Right cardiac atrium (tissue), 5 donors: ENCODE measurements around the gene NDUFS5. TPM values are rescaled to one million over a fixed set of nuclear protein-coding genes. Genes with fewer than 3 reads are reported as not detected.
A peak's percentile ranks its signal among the peaks of the same experiment; 100 is the strongest.
"Not testable (repeated sequence)": the region's sequence is repeated elsewhere in the genome, so short reads cannot be mapped to it uniquely, and the experiment has no call there.

Source experiments
- ATAC-seq, 2 donors: fragments of 200-7000 bp; cut with Tn5 transposase; one replicate each; pipeline versions ENCODE4 v1.8.0 to v1.9.1; 2020; ENCODE audit warnings: moderate library complexity in 2 of 2, mild to moderate bottlenecking in 1 of 2
- DNase-seq, 3 donors: peaks; one replicate each; pipeline ENCODE4 v3.0.0-alpha.2; 2020
- H3K27ac ChIP-seq: one replicate; pipeline ENCODE4 v1.5.1; 2013; ENCODE audit warnings: mild to moderate bottlenecking, low read length, control low read depth, moderate library complexity
- H3K27me3 ChIP-seq: one replicate; pipeline ENCODE4 v1.6.1; 2013; ENCODE audit not compliant: control insufficient read depth, insufficient read depth
- H3K4me1 ChIP-seq: one replicate; pipeline ENCODE4 v1.6.1; 2013; ENCODE audit warnings: low read length; ENCODE audit not compliant: control insufficient read depth, insufficient read depth
- H3K4me3 ChIP-seq: one replicate; pipeline ENCODE4 v1.5.1; 2013; ENCODE audit warnings: low read length, control low read depth
- H3K9me3 ChIP-seq: one replicate; pipeline ENCODE4 v1.6.1; 2013; ENCODE audit warnings: low read length; ENCODE audit not compliant: control insufficient read depth
- WGBS: extraction: QIAGEN DNeasy Blood & Tissue Kit; methylation state at CpG from one replicate; pipeline ENCODE4 v1.1.7; 2013; 5-methylcytosine and 5-hydroxymethylcytosine counted together
- intact Hi-C, 4 donors: fragments of 100-400 bp; cut with DNase I; formaldehyde crosslinking; loops; one replicate each; pipeline versions ENCODE4 v1.11.0 to v1.14.0; 2022 to 2023
- polyA plus RNA-seq: library from polyadenylated mRNA; stranded (reverse); fragments of 200-250 nt; gene quantifications from one replicate; pipeline ENCODE4 v1.2.3, GENCODE V29; 2013
- total RNA-seq, 4 donors: library from RNA; stranded (reverse); fragmentation: NEBNext Ultra II Directional; extraction: Animal tissue kit (Norgen Biotek cat#: 25700); gene quantifications; one replicate each; pipeline ENCODE4 v1.2.1, GENCODE V29; 2021
- donor health status: healthy with polysubstance abuse.
- donor health status: DM: no; HTN: yes; CAD: no.
- donor health status: DM: no; HTN: no; CAD: no.
- donor health status: DM: no; HTN: yes; CAD: no; lungs with severe emphysema.
- donor health status: DM: yes; HTN: yes; CAD: no.

Gene NDUFS5
- total and polyA plus RNA-seq, 5 donors = 466 to 2,285 (median 511) TPM

- no peaks in the 10 kb centered on the region for H3K9me3 ChIP-seq
- intact Hi-C loops = loop anchor here in 2 of 4 donors (10.0 kb wide), 1 partner anchor 128 kb away; no protein-coding TSS in a partner anchor
- 19% methylated on average over 11 of the region's 11 CpGs for WGBS
- no peak for ATAC-seq
- no peak for DNase-seq
- peak overlapping the region; percentile 99 for H3K4me3 ChIP-seq
- peak overlapping the region; percentile 14 for H3K27ac ChIP-seq
- H3K27me3 ChIP-seq = no peaks in the 10 kb centered on the region
- peaks cover 6% of the 10 kb centered on the region for H3K4me1 ChIP-seq
Observed at GRCh38 chr1:38992412-38993111, 33.6 kb upstream of the NDUFS5 start.

GRCh38 chr1:38994196-38994595 lies 32.0 kb upstream of the NDUFS5 start:
- Histone ChIP-seq H3K4me1 (peaks cover 6% of the 10 kb centered on the region), H3K27me3 (no peaks in the 10 kb centered on the region), H3K4me3 (no peak overlapping the region), H3K9me3 (no peaks in the 10 kb centered on the region), H3K27ac (no peak overlapping the region)
- 81% methylated on average over 5 of the region's 5 CpGs for WGBS
- DNase-seq = no peak
- intact Hi-C loops = loop anchor here in 2 of 4 donors (10.0 kb wide), 1 partner anchor 129 kb away; no protein-coding TSS in a partner anchor
- ATAC-seq = no peak

- WGBS = 58% methylated on average over 4 of the region's 4 CpGs
- ATAC-seq (no peak), DNase-seq (no peak)
- no peak overlapping the region for H3K4me3 ChIP-seq
- no peaks in the 10 kb centered on the region for H3K27me3 ChIP-seq
- peaks cover 6% of the 10 kb centered on the region for H3K4me1 ChIP-seq
- intact Hi-C loops = loop anchor here in 2 of 4 donors (10.0 kb wide), 1 partner anchor 132 kb away; no protein-coding TSS in a partner anchor
- no peak overlapping the region for H3K27ac ChIP-seq
- H3K9me3 ChIP-seq = no peaks in the 10 kb centered on the region
Observed at GRCh38 chr1:38997034-38997900, 28.9 kb upstream of the NDUFS5 start.

GRCh38 chr1:38997901-38998190 lies 28.3 kb upstream of the NDUFS5 start:
- peaks cover 4% of the 10 kb centered on the region for H3K4me1 ChIP-seq
- WGBS = 34% methylated on average over 3 of the region's 3 CpGs
- no peak for ATAC-seq
- H3K4me3 ChIP-seq = no peak overlapping the region
- H3K27ac ChIP-seq = no peak overlapping the region
- no peak for DNase-seq
- H3K27me3 ChIP-seq = no peaks in the 10 kb centered on the region
- H3K9me3 ChIP-seq = no peaks in the 10 kb centered on the region
- intact Hi-C loops = loop anchor here in 2 of 4 donors (10.0 kb wide), 1 partner anchor 133 kb away; no protein-coding TSS in a partner anchor

GRCh38 chr1:39001516-39002421 lies 24.4 kb upstream of the NDUFS5 start:
- Histone ChIP-seq H3K27ac (no peak overlapping the region), H3K4me1 (no peaks in the 10 kb centered on the region), H3K9me3 (no peaks in the 10 kb centered on the region), H3K27me3 (no peaks in the 10 kb centered on the region), H3K4me3 (no peak overlapping the region)
- DNase-seq (no peak), ATAC-seq (no peak)
- intact Hi-C loops = no loop called here
- WGBS = 83% methylated on average over 5 of the region's 5 CpGs

GRCh38 chr1:39003281-39003680 lies 22.9 kb upstream of the NDUFS5 start:
- ATAC-seq = no peak
- intact Hi-C loops = no loop called here
- no peaks in the 10 kb centered on the region for H3K9me3 ChIP-seq
- H3K4me3 ChIP-seq = no peak overlapping the region
- no peak for DNase-seq
- no peak overlapping the region for H3K27ac ChIP-seq
- WGBS = 57% methylated on average over 3 of the region's 3 CpGs
- H3K4me1 ChIP-seq = no peaks in the 10 kb centered on the region
- H3K27me3 ChIP-seq = no peaks in the 10 kb centered on the region

GRCh38 chr1:39003794-39004193 lies 22.4 kb upstream of the NDUFS5 start:
- H3K4me1 ChIP-seq = no peaks in the 10 kb centered on the region
- intact Hi-C loops = no loop called here
- no peak for ATAC-seq

GRCh38 chr1:39006287-39006686 lies 19.9 kb upstream of the NDUFS5 start:
- Histone ChIP-seq H3K27ac (no peak overlapping the region), H3K27me3 (no peaks in the 10 kb centered on the region), H3K4me1 (no peaks in the 10 kb centered on the region), H3K9me3 (no peaks in the 10 kb centered on the region), H3K4me3 (no peak overlapping the region)
- 94% methylated on average over 2 of the region's 2 CpGs for WGBS
- no peak for ATAC-seq
- intact Hi-C loops = no loop called here
- DNase-seq = no peak

More at GRCh38 chr1:39003794-39004193, 22.4 kb upstream of the NDUFS5 start:
- H3K27ac ChIP-seq = no peak overlapping the region
- 67% methylated on average over 2 of the region's 2 CpGs for WGBS
- DNase-seq = no peak
- H3K4me3 ChIP-seq = no peak overlapping the region
- no peaks in the 10 kb centered on the region for H3K27me3 ChIP-seq
- H3K9me3 ChIP-seq = no peaks in the 10 kb centered on the region

GRCh38 chr1:39006726-39007645 lies 19.2 kb upstream of the NDUFS5 start:
- 94% methylated on average over 13 of the region's 13 CpGs for WGBS
- no peak for ATAC-seq

GRCh38 chr1:39014956-39015355 lies 11.2 kb upstream of the NDUFS5 start:
- intact Hi-C loops, H3K4me1 ChIP-seq, H3K27ac ChIP-seq, DNase-seq, H3K27me3 ChIP-seq, H3K4me3 ChIP-seq, H3K9me3 ChIP-seq: not testable (repeated sequence)
- WGBS = 91% methylated on average over 8 of the region's 8 CpGs
- ATAC-seq = peak in 1 of 2 donors; percentile 44

More at GRCh38 chr1:39006726-39007645, 19.2 kb upstream of the NDUFS5 start:
- no peak overlapping the region for H3K4me3 ChIP-seq
- no peak for DNase-seq
- H3K27ac ChIP-seq = no peak overlapping the region
- H3K9me3 ChIP-seq = no peaks in the 10 kb centered on the region
- H3K27me3 ChIP-seq = no peaks in the 10 kb centered on the region
- intact Hi-C loops = no loop called here
- no peaks in the 10 kb centered on the region for H3K4me1 ChIP-seq
